NCI-H446 (cell line): ENCODE data around the gene RYR2.

ENCODE experiments used
- DNase-seq, 2 experiments: peaks; one replicate each; lab custom pipeline; 2025; lab: John Stamatoyannopoulos, UW

RYR2 gene

GRCh38 chr1:237041795-237042525 lies at the start of gene RYR2:
RYR2 (plus strand) TSS chr1:237042184; CDS start chr1:237042522, 338 bp downstream.
- DNase-seq, result no peak

GRCh38 chr1:236992449-236992848 lies 49.5 kb upstream of the RYR2 start:
- no peak for DNase-seq

DNA sequence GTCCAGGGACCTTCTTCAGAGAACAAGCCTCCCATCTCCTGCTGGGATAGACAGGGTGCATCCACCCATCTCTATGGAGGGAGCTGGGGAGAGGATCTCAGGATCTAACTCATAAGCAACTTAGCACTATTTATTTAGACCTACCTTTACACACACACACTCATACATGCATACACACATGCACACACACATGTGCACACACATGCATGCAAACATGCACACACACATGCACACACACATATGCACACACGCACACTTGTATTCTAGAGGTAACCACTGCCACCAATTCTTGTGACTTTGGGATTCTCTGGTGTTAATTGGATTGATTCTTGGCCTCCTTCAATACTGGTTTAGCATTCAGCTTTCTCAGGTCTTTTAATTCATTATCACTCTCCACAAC lies 47.5 kb upstream of the RYR2 start:
- no peak for DNase-seq

GRCh38 chr1:236997361-236997760 lies 44.6 kb upstream of the RYR2 start:
- no peak for DNase-seq

- no peak for DNase-seq
Measured at GRCh38 chr1:236997882-236998281, 44.1 kb upstream of the RYR2 start.

- no peak for DNase-seq
Measured at GRCh38 chr1:236998546-236998945, 43.4 kb upstream of the RYR2 start.

DNA sequence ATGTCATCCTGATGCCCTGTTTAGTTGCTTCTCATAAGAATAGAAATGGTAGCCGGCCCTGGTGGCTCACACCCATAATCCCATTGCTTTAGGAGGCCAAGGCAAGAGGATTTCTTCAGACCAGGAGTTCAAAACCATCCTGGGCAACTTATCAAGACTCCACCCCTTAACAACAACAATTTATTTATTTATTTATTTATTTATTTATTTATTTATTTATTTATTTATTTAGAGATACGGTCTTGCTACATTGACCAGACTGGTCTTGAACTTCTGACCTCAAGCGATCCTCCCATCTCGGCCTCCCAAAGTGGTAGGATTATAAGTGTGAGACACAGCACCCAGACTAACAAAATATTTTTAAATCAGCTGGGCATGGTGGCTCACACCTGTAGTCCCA lies 41.8 kb upstream of the RYR2 start:
- no peak for DNase-seq

DNA sequence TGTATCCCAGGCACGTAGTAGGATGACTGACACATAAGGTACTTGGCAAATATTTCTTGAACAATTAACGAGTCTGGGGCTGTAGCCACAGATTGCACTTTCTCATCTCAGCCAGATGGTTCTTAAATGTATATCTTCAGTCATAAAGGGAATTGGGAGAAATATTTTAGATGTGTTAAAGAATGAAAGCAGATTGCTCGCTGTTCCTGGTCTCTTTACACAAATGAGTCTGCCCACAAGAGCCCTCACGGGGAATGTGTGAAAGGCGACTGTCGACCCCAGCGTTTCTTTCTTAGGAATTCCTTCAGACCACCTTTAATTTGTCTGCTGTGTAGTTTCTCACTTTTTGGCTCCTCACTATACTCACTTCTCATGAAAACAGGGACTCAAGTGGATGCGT lies 38.5 kb upstream of the RYR2 start:
- no peak for DNase-seq

- no peak for DNase-seq
Measured at GRCh38 chr1:237004116-237004515, 37.9 kb upstream of the RYR2 start, which contains the start of gene MT1HL1. MT1HL1 (minus strand) TSS chr1:237004441; CDS start chr1:237004372, 69 bp downstream.

DNA sequence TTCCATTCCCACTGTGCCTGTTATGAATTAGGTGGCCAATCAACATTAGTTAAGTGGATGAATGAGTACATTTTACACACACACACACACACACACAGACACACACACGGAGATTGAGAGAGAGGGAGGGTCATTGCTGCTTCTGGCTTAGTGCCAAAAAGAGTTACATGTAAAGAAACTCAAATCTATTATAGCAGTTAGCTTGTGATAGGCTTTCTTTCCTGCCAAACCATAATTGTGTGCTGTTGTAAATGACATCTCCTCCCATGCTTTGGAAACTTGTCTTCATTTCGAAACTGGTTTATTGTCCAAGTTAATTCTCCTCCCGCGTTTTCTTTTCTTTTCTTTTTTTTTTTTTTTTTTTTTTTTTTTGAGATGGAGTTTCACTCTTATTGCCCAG lies 36.3 kb upstream of the RYR2 start:
- no peak for DNase-seq

DNA sequence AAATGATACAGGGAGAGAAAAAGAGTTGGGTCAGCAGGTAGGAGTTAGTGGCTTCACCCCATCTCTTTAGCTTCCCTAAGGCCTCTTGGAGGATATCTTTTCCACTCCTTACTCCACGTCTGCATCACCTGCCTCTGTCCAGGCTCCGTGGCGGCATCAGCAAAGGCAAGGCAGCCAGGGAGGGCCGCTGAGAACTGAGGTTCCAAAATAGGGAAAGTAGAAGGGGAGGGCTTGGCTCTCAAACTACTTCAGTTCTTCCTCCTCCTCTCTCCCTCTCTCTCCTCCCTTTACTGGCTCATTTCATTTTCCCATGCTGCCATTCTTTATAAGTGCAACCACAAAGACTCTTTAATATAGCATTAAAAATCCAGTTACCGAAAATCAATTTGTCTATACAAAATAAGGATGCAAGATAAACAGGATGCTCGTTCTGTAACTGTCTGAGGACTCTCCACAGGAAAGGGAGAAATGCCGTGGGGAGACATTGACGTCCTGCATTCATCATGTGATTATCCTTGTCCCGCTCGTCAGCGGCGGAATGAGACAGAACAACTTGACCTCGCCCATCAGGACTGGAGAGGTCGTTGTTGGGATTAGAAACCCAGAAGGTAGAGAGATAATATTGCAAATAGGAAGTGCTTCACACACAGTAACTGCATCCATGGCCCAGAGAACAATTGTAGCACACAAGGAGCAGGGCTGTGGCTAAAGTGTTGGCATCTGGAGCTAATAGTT lies 34.7 kb upstream of the RYR2 start:
- no peak for DNase-seq

DNA sequence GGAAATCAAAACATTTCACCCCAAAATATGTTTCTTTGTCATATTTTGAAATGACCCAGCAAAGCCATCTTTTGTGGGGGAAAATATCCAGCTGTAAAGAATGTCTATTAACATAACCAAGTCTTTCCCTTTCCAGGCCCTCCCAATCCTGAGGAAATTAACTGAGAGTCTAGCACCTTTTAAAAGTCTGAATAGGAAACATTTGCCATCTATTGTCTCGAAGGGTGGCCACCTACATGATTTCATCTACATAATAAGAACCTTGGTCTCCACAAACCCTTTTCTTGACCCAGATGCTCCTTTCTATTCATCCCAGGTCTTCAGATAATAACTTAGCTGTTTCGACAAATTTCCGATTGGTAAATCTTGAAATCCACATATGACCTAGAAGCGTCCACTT lies 32.4 kb upstream of the RYR2 start:
- DNase-seq, result no peak

GRCh38 chr1:237011432-237011831 lies 30.6 kb upstream of the RYR2 start:
- DNase-seq, result no peak

DNA sequence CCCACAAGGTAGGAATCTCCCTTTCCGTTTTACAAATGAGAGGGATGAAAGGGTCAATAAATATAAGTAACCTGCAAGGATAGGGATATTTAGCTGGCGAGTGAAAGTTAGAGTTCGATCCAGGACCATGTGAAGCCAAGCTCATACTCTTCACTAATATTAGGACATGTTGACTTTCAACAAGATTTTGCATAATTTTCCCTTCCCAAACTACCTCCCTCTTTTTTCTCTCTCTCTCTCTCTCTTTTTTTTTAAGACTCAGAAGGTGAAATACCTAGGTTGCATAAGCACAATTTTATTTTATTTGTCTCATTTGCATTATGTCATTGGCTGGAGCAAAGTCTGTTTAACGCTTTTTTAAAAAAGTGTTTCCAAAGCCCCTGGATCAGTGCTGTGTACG lies 29.6 kb upstream of the RYR2 start:
- no peak for DNase-seq

DNA sequence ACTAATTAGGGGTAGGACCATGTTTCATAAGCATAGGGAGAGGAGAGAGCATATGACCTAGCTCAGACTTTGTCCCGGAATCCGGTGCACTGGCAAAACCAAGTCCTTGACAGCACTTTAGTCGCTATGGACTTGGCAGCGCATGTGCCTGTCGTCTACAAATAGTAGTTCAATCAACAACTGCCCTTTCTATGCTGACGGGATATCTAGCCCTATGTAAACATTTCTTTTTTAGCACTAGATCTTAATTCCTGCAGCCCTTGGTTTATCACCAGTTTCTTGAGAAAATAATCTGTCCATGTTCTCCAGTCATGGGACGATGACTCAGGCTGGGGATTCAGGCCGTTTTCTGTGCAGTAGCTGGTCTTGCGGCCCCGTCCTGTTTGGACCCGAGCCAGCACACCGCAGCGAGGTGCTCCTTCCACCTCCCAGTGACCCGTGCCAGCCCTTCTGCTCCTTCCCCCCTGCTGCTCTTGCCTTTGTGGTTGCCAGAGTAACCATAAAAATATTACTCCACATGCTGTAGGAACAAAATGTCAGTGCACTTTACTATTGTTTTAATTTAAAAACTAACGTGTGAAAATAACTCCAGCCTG lies 29.1 kb upstream of the RYR2 start:
- peak in 1 of 2 experiments; percentile 36 for DNase-seq

GRCh38 chr1:237013608-237014007 lies 28.4 kb upstream of the RYR2 start:
- no peak for DNase-seq

DNA sequence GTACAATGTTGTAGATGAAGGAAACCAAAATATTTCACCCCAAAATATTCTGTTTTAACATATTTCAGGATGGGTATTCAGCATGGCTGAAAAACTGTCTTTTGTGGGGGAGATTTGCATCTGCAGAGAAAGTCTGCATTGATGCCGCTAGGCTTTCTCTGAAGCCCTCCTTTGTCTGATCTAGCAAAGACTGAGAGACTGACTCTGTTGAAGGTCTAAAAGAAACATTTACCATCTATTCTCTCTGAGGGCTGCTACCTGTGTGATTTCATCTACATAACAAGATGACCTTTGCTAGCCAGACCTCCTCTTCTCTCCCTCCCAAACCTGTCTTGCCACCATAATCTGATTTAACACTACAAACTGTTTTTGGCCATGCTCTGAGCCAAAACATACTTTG lies 25.4 kb upstream of the RYR2 start:
- DNase-seq, result no peak

- no peak for DNase-seq
Measured at GRCh38 chr1:237018896-237019295, 23.1 kb upstream of the RYR2 start.

GRCh38 chr1:237025358-237026074 lies 16.5 kb upstream of the RYR2 start:
- no peak for DNase-seq

- no peak for DNase-seq
Measured at GRCh38 chr1:237029240-237029639, 12.7 kb upstream of the RYR2 start.

- DNase-seq, result no peak
Measured at GRCh38 chr1:237029850-237030535, 12.0 kb upstream of the RYR2 start.

DNA sequence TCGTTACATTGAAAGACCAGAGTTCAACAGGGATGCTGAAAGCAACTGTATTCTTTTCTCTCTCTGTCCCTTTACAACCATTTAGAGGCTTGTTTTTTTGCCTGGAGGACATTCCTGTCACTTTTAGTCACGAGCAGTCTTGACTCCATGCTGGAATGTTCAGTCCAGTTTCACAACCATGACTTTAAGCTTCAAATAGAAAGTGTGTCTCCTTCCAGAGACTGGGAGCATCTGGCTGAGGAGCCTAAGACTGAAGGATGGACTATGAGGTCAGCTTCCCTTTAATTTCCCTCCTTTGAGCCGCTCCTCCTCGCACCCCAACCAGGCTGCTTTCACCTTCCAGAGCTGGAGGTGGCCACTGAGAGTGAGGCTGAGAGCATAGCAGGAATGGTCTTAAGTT lies 10.5 kb upstream of the RYR2 start:
- DNase-seq, result no peak
